ENCODE results near the gene GTF2A2.
A peak's percentile ranks its signal among the peaks of the same experiment; 100 is the strongest.

The GTF2A2 gene

GRCh38 chr15:59694779-59695178, 37.5 kb upstream of the GTF2A2 start:
- H3K4me3 ChIP-seq (replicated peaks in 1 of 2; ENCODE audit: low read depth in 2 of 2, low read length in 2 of 2), result no peak overlapping the region
- no peak for TF ChIP-seq CTCF (IDR thresholded peaks at IDR 0.05; ENCODE audit: low read depth, low read length)
- DNase-seq (ENCODE audit: low read depth in 2 of 2), result no peak

- TF ChIP-seq CTCF (IDR thresholded peaks at IDR 0.05; ENCODE audit: low read depth, low read length), result peak; percentile 74
- peak; percentile 74 to 76 for DNase-seq (ENCODE audit: low read depth in 2 of 2)
- no peak overlapping the region for H3K4me3 ChIP-seq (replicated peaks in 1 of 2; ENCODE audit: low read depth in 2 of 2, low read length in 2 of 2)
Measured at GRCh38 chr15:59691194-59691805, 34.0 kb upstream of the GTF2A2 start.

GRCh38 chr15:59689626-59690236, 32.4 kb upstream of the GTF2A2 start:
- peak overlapping the region; percentile 58 to 97 for H3K4me3 ChIP-seq (replicated peaks in 1 of 2; ENCODE audit: low read depth in 2 of 2, low read length in 2 of 2)
- DNase-seq (ENCODE audit: low read depth in 2 of 2), result peak; percentile 79 to 83
- no peak for TF ChIP-seq CTCF (IDR thresholded peaks at IDR 0.05; ENCODE audit: low read depth, low read length)

- DNase-seq (ENCODE audit: low read depth in 2 of 2), result peak; percentile 99
- TF ChIP-seq CTCF (IDR thresholded peaks at IDR 0.05; ENCODE audit: low read depth, low read length), result no peak
- H3K4me3 ChIP-seq (replicated peaks in 1 of 2; ENCODE audit: low read depth in 2 of 2, low read length in 2 of 2), result peak within 1 kb of the TSS; percentile 97 to 98
Measured at GRCh38 chr15:59688782-59689625, 31.7 kb upstream of the GTF2A2 start, which contains the start of gene BNIP2. BNIP2 (minus strand) TSS chr15:59689320; CDS start chr15:59682457, 6,863 bp downstream.

- peak; percentile 84 to 87 for DNase-seq (ENCODE audit: low read depth in 2 of 2)
- H3K4me3 ChIP-seq (replicated peaks in 1 of 2; ENCODE audit: low read depth in 2 of 2, low read length in 2 of 2), result peak overlapping the region; percentile 97 to 98
- TF ChIP-seq CTCF (IDR thresholded peaks at IDR 0.05; ENCODE audit: low read depth, low read length), result no peak
Measured at GRCh38 chr15:59688423-59688781, 31.1 kb upstream of the GTF2A2 start.

- H3K4me3 ChIP-seq (replicated peaks in 1 of 2; ENCODE audit: low read depth in 2 of 2, low read length in 2 of 2), result peak overlapping the region; percentile 97 to 98
- DNase-seq (ENCODE audit: low read depth in 2 of 2), result peak; percentile 56 to 67
- TF ChIP-seq CTCF (IDR thresholded peaks at IDR 0.05; ENCODE audit: low read depth, low read length), result peak; percentile 3
Measured at GRCh38 chr15:59687836-59688235, 30.5 kb upstream of the GTF2A2 start.
